ENCODE data around the gene SEMA5A. TPM values are rescaled to one million over a fixed set of nuclear protein-coding genes. Genes with fewer than 3 reads are reported as not detected.

Gene SEMA5A
- total RNA-seq, 4 donors from 2014 or later: 15.0 to 81.0 (median 52.9) TPM

GRCh38 chr5:9500193-9500592 is 45.7 kb downstream of the SEMA5A start:
- intact Hi-C loops (cut with DNase I; ENCODE audit: low total_unique reads): no loop called here
- Histone ChIP-seq H3K9me3 (no peaks in the 10 kb centered on the region), H3K27me3 (no peaks in the 10 kb centered on the region), H3K4me3 (no peak overlapping the region), H3K27ac (no peak overlapping the region), H3K36me3 (no peaks in the 10 kb centered on the region), H3K4me1 (no peaks in the 10 kb centered on the region)
- DNase-seq: no peak
- TF ChIP-seq POLR2AphosphoS5 (IDR thresholded peaks at IDR 0.05) (no peak), EP300 (IDR thresholded peaks at IDR 0.05; ENCODE audit: low read depth) (no peak), CTCF (IDR thresholded peaks at IDR 0.05) (no peak), POLR2A (IDR thresholded peaks at IDR 0.05) (no peak)
- WGBS, 2 donors (ENCODE audit: low coverage in 1 of 2): 87 to 89% methylated on average over 3 to 4 of the region's 4 CpGs
- in situ Hi-C loops (cut with MboI; ENCODE audit: low pct_ligation_motif_present in 1 of 4, low pct_unique_long_range_greater_than_20kb in 1 of 4, low sequenced_read_pairs in 3 of 4): no loop called here

- Histone ChIP-seq H3K4me3 (no peak overlapping the region), H3K27ac (no peak overlapping the region), H3K9me3 (no peaks in the 10 kb centered on the region), H3K27me3 (no peaks in the 10 kb centered on the region), H3K36me3 (no peaks in the 10 kb centered on the region), H3K4me1 (no peaks in the 10 kb centered on the region)
- intact Hi-C loops (cut with DNase I; ENCODE audit: low total_unique reads) (no loop called here), in situ Hi-C loops (cut with MboI; ENCODE audit: low pct_ligation_motif_present in 1 of 4, low pct_unique_long_range_greater_than_20kb in 1 of 4, low sequenced_read_pairs in 3 of 4) (no loop called here)
- 85 to 87% methylated on average over 1 of the region's 1 CpG for WGBS, 2 donors (ENCODE audit: low coverage in 1 of 2)
- DNase-seq: no peak
- no peak for TF ChIP-seq CTCF (IDR thresholded peaks at IDR 0.05)
- TF ChIP-seq POLR2A (IDR thresholded peaks at IDR 0.05): no peak
- no peak for TF ChIP-seq POLR2AphosphoS5 (IDR thresholded peaks at IDR 0.05)
- TF ChIP-seq EP300 (IDR thresholded peaks at IDR 0.05; ENCODE audit: low read depth): no peak
Measured at GRCh38 chr5:9499498-9499876, 46.4 kb downstream of the SEMA5A start.

- H3K27me3 ChIP-seq: no peaks in the 10 kb centered on the region
- no peaks in the 10 kb centered on the region for H3K4me1 ChIP-seq
- no peaks in the 10 kb centered on the region for H3K36me3 ChIP-seq
- TF ChIP-seq EP300 (IDR thresholded peaks at IDR 0.05; ENCODE audit: low read depth) (no peak), CTCF (IDR thresholded peaks at IDR 0.05) (no peak), POLR2AphosphoS5 (IDR thresholded peaks at IDR 0.05) (no peak), POLR2A (IDR thresholded peaks at IDR 0.05) (no peak)
- H3K4me3 ChIP-seq: no peak overlapping the region
- no peak for DNase-seq
- in situ Hi-C loops (cut with MboI; ENCODE audit: low pct_ligation_motif_present in 1 of 4, low pct_unique_long_range_greater_than_20kb in 1 of 4, low sequenced_read_pairs in 3 of 4): no loop called here
- intact Hi-C loops (cut with DNase I; ENCODE audit: low total_unique reads): no loop called here
- 86 to 89% methylated on average over 8 to 14 of the region's 14 CpGs for WGBS, 2 donors (ENCODE audit: low coverage in 1 of 2)
- no peak overlapping the region for H3K27ac ChIP-seq
- no peaks in the 10 kb centered on the region for H3K9me3 ChIP-seq
Measured at GRCh38 chr5:9498541-9499497, 47.1 kb downstream of the SEMA5A start.

GRCh38 chr5:9497347-9497746 is 48.5 kb downstream of the SEMA5A start:
- no peaks in the 10 kb centered on the region for H3K27me3 ChIP-seq
- in situ Hi-C loops (cut with MboI; ENCODE audit: low pct_ligation_motif_present in 1 of 4, low pct_unique_long_range_greater_than_20kb in 1 of 4, low sequenced_read_pairs in 3 of 4) (no loop called here), intact Hi-C loops (cut with DNase I; ENCODE audit: low total_unique reads) (no loop called here)
- no peak for DNase-seq
- no peaks in the 10 kb centered on the region for H3K36me3 ChIP-seq
- TF ChIP-seq POLR2A (IDR thresholded peaks at IDR 0.05) (no peak), CTCF (IDR thresholded peaks at IDR 0.05) (no peak), POLR2AphosphoS5 (IDR thresholded peaks at IDR 0.05) (no peak), EP300 (IDR thresholded peaks at IDR 0.05; ENCODE audit: low read depth) (no peak)
- 91 to 94% methylated on average over 7 to 8 of the region's 8 CpGs for WGBS, 2 donors (ENCODE audit: low coverage in 1 of 2)
- H3K4me3 ChIP-seq: no peak overlapping the region
- H3K9me3 ChIP-seq: no peaks in the 10 kb centered on the region
- no peaks in the 10 kb centered on the region for H3K4me1 ChIP-seq
- no peak overlapping the region for H3K27ac ChIP-seq
